Activated CD4-positive, alpha-beta memory T cell treated with anti-CD3 and anti-CD28 coated beads for 36 hours (primary cell): ENCODE data around the gene WNT8B. TPM values are rescaled to one million over a fixed set of nuclear protein-coding genes. Genes with fewer than 3 reads are reported as not detected.

Experiments
- CTCF ChIA-PET: fragments of 350-600 bp; sonication (Branson Sonifier 250); formaldehyde crosslinking; loops from one replicate; lab custom pipeline; 2021; ENCODE audit warnings: antibody characterized with exemption, inconsistent platforms; lab: Charles Lee
- POLR2A ChIA-PET: fragments of 350-600 bp; sonication (Branson Sonifier 250); formaldehyde crosslinking; loops from one replicate; lab custom pipeline; 2021; ENCODE audit warnings: antibody characterized with exemption; lab: Charles Lee
- DNase-seq: peaks from one replicate; pipeline ENCODE4 v3.0.0-alpha.2; 2020
- H3K27ac Mint-ChIP-seq: one replicate; pipeline ENCODE4 v1.8.0; 2021; ENCODE audit warnings: mixed read lengths
- H3K27me3 Mint-ChIP-seq: one replicate; pipeline ENCODE4 v1.8.0; 2021; ENCODE audit warnings: mixed read lengths
- H3K36me3 Mint-ChIP-seq: one replicate; pipeline ENCODE4 v1.8.0; 2021; ENCODE audit warnings: mixed read lengths
- H3K4me1 Mint-ChIP-seq: one replicate; pipeline ENCODE4 v1.8.0; 2021; ENCODE audit warnings: low read depth, mixed read lengths
- H3K4me3 Mint-ChIP-seq: one replicate; pipeline ENCODE4 v1.8.0; 2021; ENCODE audit warnings: mild to moderate bottlenecking, mixed read lengths
- H3K9me3 Mint-ChIP-seq: one replicate; pipeline ENCODE4 v1.8.0; 2021; ENCODE audit warnings: mixed read lengths
- intact Hi-C: fragments of 100-400 bp; cut with micrococcal nuclease; formaldehyde crosslinking; loops from one replicate; pipeline ENCODE4 v1.15.1; 2023
- total RNA-seq, 2 experiments: library from RNA; stranded (reverse); gene quantifications; one replicate each; pipeline ENCODE4 v1.2.3, GENCODE V29; 2021

Gene WNT8B
- total RNA-seq, 2 experiments from 2014 or later: 0.36 to 0.46 TPM

DNA sequence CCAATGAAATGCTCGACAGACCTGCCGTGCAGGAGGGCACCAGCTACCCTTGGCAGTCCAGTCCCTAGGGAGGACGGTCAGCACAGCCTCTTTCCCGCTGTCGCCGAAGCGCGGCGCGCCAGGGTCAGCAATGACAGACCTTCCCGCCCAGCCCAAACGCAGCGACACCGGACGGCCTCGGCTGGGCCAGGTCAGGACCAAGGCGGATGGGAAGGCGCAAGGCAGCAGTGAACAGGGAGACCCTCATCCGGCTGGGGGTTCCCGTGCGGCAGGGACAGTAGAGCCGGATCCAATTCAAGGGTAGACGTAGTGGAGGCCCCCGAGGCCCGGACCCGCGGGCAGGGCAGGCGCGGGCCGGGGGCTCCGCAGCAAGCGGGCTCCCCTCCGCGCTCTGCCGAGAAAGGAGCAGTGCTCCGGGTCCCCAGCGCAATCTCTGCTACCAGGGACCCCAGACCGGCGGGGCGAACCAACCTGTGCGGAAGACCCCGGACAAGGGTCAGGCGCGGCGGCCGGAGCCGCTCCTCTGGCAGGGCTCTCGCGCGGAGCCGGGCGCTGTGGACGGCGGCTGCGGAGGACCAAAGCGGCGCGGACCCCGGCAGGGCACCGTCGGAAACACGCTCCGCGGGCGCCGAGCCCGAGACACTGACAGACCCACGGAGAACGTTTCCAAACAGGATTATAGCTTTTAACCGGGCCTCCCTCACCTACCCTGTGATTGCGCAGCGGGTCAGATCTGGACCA is 56.7 kb downstream of the WNT8B start, which contains the start of gene SEC31B:
TSS of gene SEC31B (minus strand) at position 551 of the 741 bp plus-strand sequence. CDS start 2,909 bp downstream, outside the sequence.
- Mint-ChIP-seq H3K4me3 (no peak within 1 kb of the TSS), H3K4me1 (peaks cover 12% of the 10 kb centered on the region), H3K36me3 (peaks cover 27% of the 10 kb centered on the region), H3K9me3 (no peaks in the 10 kb centered on the region), H3K27me3 (no peaks in the 10 kb centered on the region), H3K27ac (peak within 1 kb of the TSS; percentile 61)
- POLR2A ChIA-PET: interaction anchor here (1.3 to 1.4 kb wide), 3 partner anchors 17 to 37 kb away, joined by 3 to 4 read pairs (median 3); partner anchors contain the start of gene HIF1AN
- intact Hi-C loops: no loop called here
- no peak for DNase-seq
- CTCF ChIA-PET: interaction anchor here (0.6 to 7.5 kb wide), 29 partner anchors 9 to 361 kb away, joined by 3 to 144 read pairs (median 5); partner anchors contain the start of genes HIF1AN, NDUFB8, PKD2L1 and SCD

DNA sequence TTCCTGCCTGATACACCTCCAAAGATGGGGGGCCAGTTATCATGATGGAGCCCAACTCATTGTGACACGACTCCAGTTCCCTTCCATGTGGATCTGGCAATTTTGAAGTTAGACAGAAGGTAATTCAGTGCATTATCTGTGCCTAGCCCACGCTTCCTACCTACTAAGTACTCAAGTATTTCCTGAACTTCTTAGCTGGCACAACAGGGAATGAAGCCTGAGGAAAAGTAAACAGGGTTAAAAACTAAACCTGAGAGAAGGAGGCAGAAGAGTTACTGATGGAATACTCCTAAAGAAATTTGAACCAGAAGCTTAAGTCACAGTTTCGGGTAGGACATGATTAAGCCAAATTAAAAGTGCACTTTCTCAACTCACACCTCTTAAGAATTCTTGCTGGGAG is 58.0 kb downstream of the WNT8B start:
- no peak for DNase-seq
- no peaks in the 10 kb centered on the region for H3K27me3 Mint-ChIP-seq
- H3K9me3 Mint-ChIP-seq: no peaks in the 10 kb centered on the region
- POLR2A ChIA-PET: interaction anchor here (0.6 to 0.7 kb wide), 4 partner anchors 9 to 234 kb away, joined by 3 to 4 read pairs (median 3); no protein-coding TSS in a partner anchor
- CTCF ChIA-PET: interaction anchor here (0.7 to 7.5 kb wide), 8 partner anchors 8 to 182 kb away, joined by 3 to 144 read pairs (median 4); partner anchors contain the start of gene HIF1AN
- H3K36me3 Mint-ChIP-seq: peaks cover 29% of the 10 kb centered on the region
- intact Hi-C loops: no loop called here
- H3K27ac Mint-ChIP-seq: peak overlapping the region; percentile 61
- H3K4me3 Mint-ChIP-seq: no peak overlapping the region
- H3K4me1 Mint-ChIP-seq: peaks cover 13% of the 10 kb centered on the region

DNA sequence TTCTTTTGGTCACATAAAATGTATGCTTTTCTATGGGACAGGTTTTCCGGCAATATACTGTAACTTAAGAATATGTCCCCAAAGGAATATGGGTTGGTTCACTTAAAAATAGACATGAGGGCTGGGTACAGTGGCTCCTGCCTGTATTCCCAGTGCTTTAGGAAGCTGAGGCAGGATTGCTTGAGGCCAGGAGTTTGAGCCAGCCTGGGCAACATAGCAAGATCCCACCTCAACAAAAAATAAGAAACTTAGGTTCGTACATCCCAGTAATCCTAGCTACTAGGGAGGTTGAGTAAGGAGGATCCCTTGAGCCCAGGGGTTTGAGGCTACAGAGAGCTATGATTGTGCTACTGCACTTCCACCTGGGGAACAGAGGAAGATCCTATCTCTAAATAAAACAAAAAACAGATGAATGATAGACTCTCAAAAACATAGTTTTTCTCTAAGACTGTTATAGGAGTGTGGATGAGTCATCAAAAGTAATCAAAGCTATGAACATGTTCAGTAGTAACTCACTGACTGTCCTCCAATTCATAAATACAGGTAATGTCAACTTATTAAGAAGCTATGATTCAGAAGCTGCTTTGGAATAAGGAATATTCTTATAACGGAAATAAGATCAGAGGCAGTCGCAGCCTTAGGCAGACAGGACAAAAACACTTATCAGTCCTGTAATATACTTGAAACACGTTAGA is 59.4 kb downstream of the WNT8B start:
- H3K9me3 Mint-ChIP-seq: no peaks in the 10 kb centered on the region
- no peak for DNase-seq
- peak overlapping the region; percentile 35 for H3K27ac Mint-ChIP-seq
- no peak overlapping the region for H3K4me3 Mint-ChIP-seq
- H3K27me3 Mint-ChIP-seq: no peaks in the 10 kb centered on the region
- peaks cover 23% of the 10 kb centered on the region for H3K4me1 Mint-ChIP-seq
- ChIA-PET POLR2A (interaction anchor here (0.8 to 1.0 kb wide), 2 partner anchors 40 to 176 kb away, joined by 3 to 6 read pairs; partner anchors contain the start of gene SCD), CTCF (interaction anchor here (1.1 to 7.5 kb wide), 6 partner anchors 11 to 183 kb away, joined by 4 to 144 read pairs (median 8); no protein-coding TSS in a partner anchor)
- peaks cover 31% of the 10 kb centered on the region for H3K36me3 Mint-ChIP-seq
- intact Hi-C loops: no loop called here

DNA sequence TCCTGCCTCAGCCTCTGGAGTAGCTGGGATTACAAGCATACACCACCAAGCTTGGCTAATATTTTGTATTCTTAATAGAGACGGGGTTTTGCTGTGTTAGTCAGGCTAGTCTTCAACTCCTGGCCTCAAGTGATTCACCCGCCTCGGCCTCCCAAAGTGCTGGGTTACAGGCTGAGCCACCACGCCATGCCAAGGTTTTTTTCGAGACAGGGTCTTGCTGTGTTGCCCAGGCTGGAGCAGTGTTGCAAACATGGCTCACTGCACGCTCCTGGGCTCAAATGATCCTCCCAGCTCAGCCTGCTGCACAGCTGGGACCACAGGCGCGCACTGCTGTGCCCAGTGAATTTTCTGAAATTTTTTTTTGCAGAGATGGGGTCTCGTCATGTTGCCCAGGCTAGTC is 60.1 kb downstream of the WNT8B start:
- DNase-seq: no peak
- peaks cover 26% of the 10 kb centered on the region for H3K4me1 Mint-ChIP-seq
- no peak overlapping the region for H3K27ac Mint-ChIP-seq
- no peak overlapping the region for H3K4me3 Mint-ChIP-seq
- ChIA-PET POLR2A (interaction anchor here (0.8 to 1.0 kb wide), 2 partner anchors 41 to 176 kb away, joined by 3 to 6 read pairs; partner anchors contain the start of gene SCD), CTCF (interaction anchor here (1.1 to 7.5 kb wide), 6 partner anchors 11 to 184 kb away, joined by 4 to 144 read pairs (median 8); no protein-coding TSS in a partner anchor)
- H3K9me3 Mint-ChIP-seq: no peaks in the 10 kb centered on the region
- no peaks in the 10 kb centered on the region for H3K27me3 Mint-ChIP-seq
- intact Hi-C loops: no loop called here
- peaks cover 34% of the 10 kb centered on the region for H3K36me3 Mint-ChIP-seq

DNA sequence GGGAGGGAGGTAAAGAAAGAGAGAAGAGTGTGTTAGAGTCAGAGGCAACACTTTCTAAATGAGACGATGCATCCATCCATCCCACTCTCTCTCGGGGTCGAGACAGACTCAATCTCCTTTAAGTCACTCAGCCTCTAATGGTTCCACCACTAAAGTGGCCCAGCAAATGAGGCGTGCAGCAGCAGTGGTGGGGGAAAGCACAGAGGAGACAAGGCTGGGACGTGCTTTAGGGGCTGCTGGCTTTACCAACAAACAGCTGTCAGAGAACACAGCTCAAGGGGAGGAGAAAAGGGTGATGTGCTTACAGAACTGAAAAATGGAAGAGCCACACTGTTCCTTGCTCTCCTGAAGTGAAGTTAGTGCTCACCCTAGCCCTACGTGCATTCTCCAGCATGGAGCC is 61.4 kb downstream of the WNT8B start:
- no peaks in the 10 kb centered on the region for H3K27me3 Mint-ChIP-seq
- no peak overlapping the region for H3K27ac Mint-ChIP-seq
- intact Hi-C loops: no loop called here
- ChIA-PET POLR2A (no interaction called here), CTCF (interaction anchor here (0.9 to 5.4 kb wide), 3 partner anchors 11 to 90 kb away, joined by 3 to 39 read pairs (median 3); partner anchors contain the start of gene HIF1AN)
- no peaks in the 10 kb centered on the region for H3K9me3 Mint-ChIP-seq
- H3K4me3 Mint-ChIP-seq: no peak overlapping the region
- peaks cover 23% of the 10 kb centered on the region for H3K4me1 Mint-ChIP-seq
- no peak for DNase-seq
- peaks cover 40% of the 10 kb centered on the region for H3K36me3 Mint-ChIP-seq

DNA sequence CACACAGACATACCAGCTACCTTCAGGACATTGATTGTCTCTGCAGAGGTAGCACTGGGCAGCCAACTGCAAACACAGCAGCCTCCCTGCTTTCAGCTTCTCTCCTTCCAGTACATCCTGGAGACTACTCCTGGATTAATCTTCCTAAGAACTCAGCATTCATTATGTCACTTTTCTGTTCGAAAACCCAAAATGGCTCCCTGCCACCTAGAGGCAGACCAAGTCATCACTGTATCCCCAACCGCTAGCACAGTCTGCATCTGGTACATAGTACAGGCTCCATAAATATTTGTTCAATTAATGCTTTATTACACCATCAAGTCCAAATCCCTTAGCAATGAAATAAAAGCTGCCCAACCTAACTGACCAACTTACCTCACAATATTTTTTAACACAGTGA is 61.8 kb downstream of the WNT8B start:
- peaks cover 40% of the 10 kb centered on the region for H3K36me3 Mint-ChIP-seq
- peaks cover 23% of the 10 kb centered on the region for H3K4me1 Mint-ChIP-seq
- DNase-seq: no peak
- ChIA-PET CTCF (interaction anchor here (0.9 to 5.4 kb wide), 4 partner anchors 11 to 91 kb away, joined by 3 to 39 read pairs (median 4); partner anchors contain the start of gene HIF1AN), POLR2A (interaction anchor here (4.6 kb wide), 1 partner anchor 15 kb away, joined by 26 read pairs; no protein-coding TSS in a partner anchor)
- H3K27ac Mint-ChIP-seq: peak overlapping the region; percentile 54
- no peak overlapping the region for H3K4me3 Mint-ChIP-seq
- H3K9me3 Mint-ChIP-seq: no peaks in the 10 kb centered on the region
- intact Hi-C loops: no loop called here
- no peaks in the 10 kb centered on the region for H3K27me3 Mint-ChIP-seq

DNA sequence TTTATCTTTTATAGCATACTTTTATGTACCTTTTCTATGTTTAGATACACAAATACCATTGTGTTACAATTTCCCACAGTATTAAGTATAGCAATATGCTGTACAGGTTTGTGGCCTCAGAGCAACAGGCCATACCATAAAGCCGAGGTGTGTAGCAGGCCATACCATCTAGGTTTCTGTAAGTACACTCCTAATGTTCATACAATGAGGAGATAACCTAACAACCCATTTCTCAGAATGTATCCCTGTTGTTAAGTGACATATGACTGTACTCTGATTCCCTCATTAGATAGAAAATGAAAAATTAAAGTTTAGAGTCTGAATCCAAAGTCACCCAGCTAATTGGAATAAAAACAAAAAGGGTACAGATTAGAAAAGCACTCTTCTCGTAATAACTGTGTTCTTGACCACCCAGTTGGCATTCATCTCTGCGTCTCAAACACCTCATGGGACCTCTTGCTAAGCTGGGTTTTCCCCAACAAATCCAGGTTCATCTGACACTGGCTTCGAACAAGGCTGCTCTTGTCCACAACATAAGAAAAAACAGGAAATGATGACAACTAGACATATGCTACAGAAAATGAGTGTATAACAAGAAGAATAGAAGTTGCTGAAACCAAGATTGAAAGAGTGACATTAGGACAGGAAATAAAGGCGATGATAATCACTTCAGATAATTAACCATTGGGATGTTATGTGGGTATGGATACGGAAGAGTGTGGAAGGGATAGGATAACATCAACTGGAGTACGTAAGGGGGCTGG is 65.5 kb downstream of the WNT8B start:
- peak overlapping the region; percentile 100 for H3K4me3 Mint-ChIP-seq
- ChIA-PET POLR2A (interaction anchor here (0.8 to 4.6 kb wide), 5 partner anchors 7 to 182 kb away, joined by 3 to 26 read pairs (median 5); partner anchors contain the start of gene HIF1AN), CTCF (interaction anchor here (1.9 to 5.4 kb wide), 3 partner anchors 10 to 46 kb away, joined by 10 to 47 read pairs (median 39); partner anchors contain the start of gene SEC31B)
- intact Hi-C loops: loop anchor here (1.0 to 2.0 kb wide), 3 partner anchors 17 to 384 kb away; partner anchors contain the start of gene SLF2
- H3K27ac Mint-ChIP-seq: peak overlapping the region; percentile 96
- H3K36me3 Mint-ChIP-seq: peaks cover 38% of the 10 kb centered on the region
- H3K27me3 Mint-ChIP-seq: no peaks in the 10 kb centered on the region
- no peaks in the 10 kb centered on the region for H3K9me3 Mint-ChIP-seq
- DNase-seq: peak; percentile 61
- peaks cover 34% of the 10 kb centered on the region for H3K4me1 Mint-ChIP-seq

DNA sequence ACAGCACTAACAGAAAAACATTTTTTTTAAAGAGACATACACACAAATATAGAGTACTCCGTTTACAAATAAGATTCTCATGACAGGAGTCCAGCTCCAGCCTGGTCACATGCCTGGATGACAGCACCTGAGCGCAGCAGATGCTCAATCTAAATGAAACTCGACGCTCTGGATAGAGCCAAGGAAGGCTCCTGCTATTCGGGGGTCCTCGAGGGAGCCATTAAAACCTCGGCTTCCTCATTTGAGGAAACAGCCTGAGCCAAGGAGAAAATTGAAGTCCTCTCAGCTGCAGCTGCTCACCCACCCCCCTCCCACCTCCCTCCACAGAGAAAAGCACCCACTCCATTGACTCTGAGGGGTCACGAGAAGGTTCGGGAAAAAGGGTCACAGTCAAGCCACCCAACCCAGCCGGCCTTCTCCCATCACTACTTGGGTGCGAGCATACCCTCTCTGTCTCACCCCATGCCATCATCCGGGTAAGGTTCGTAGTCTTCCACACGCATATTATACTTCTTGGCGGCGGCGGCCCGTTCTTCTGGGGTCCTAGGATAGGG is 66.2 kb downstream of the WNT8B start:
- Mint-ChIP-seq H3K27me3 (no peaks in the 10 kb centered on the region), H3K4me1 (peaks cover 34% of the 10 kb centered on the region), H3K4me3 (peak overlapping the region; percentile 100), H3K27ac (peak overlapping the region; percentile 96), H3K9me3 (no peaks in the 10 kb centered on the region), H3K36me3 (peaks cover 32% of the 10 kb centered on the region)
- peak; percentile 21 for DNase-seq
- ChIA-PET CTCF (interaction anchor here (1.9 to 5.4 kb wide), 3 partner anchors 10 to 47 kb away, joined by 10 to 47 read pairs (median 39); partner anchors contain the start of gene SEC31B), POLR2A (interaction anchor here (0.8 to 4.6 kb wide), 4 partner anchors 19 to 183 kb away, joined by 3 to 26 read pairs (median 4); no protein-coding TSS in a partner anchor)
- intact Hi-C loops: loop anchor here (1.0 to 2.0 kb wide), 3 partner anchors 18 to 384 kb away; partner anchors contain the start of gene SLF2

DNA sequence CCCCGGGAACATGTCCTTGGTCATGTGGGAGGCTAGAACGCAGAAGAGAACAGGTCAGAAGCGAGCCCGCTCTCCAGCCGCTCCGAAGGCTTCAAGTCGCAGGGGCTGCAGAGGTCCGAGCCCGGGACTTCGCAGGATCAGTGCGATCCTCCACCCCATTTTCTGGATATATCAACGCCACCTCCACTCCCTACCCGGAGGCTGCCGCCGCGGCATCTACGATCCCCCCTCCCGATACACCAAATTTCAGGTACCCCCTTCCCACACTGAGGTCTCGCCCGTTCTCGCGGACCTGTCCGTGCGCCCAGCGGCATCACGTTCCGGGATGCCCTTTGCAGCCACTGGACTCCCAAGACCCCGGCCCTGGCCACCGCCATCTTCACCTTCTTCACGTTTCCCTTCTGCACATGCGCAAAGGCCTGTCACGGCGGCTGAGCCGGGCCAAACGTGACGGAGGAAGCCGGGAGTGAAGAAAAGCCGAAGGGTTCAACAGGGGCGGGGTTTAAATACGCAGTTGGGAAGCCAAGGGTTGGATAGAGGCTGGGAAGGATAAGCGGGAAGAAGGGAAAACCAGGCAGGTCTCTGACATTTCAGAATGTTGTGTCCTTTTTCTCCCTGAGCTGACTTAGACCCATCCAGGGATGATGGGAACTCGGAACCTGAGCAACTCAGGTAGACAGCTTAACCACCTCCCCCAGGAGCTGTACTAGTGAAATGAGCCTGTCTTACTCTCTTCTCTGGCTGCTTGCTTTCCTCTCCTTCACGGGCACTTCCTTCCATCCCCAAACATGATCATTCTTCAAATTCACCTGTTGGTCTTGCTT is 66.9 kb downstream of the WNT8B start, which contains the start of gene NDUFB8:
TSS of gene NDUFB8 (minus strand) at position 397 of the 824 bp plus-strand sequence. CDS start at position 377, 20 bp downstream.
- Mint-ChIP-seq H3K4me1 (peaks cover 33% of the 10 kb centered on the region), H3K27me3 (no peaks in the 10 kb centered on the region), H3K9me3 (no peaks in the 10 kb centered on the region), H3K36me3 (peaks cover 28% of the 10 kb centered on the region), H3K4me3 (peak within 1 kb of the TSS; percentile 100), H3K27ac (peak within 1 kb of the TSS; percentile 96)
- CTCF ChIA-PET: interaction anchor here (0.6 to 5.4 kb wide), 3 partner anchors 11 to 20 kb away, joined by 3 to 47 read pairs (median 3); partner anchors contain the start of gene SEC31B
- DNase-seq: peak; percentile 92
- intact Hi-C loops: loop anchor here (2.0 kb wide), 1 partner anchor 383 kb away; the partner anchor contains the start of gene SLF2
- POLR2A ChIA-PET: interaction anchor here (0.7 to 4.6 kb wide), 7 partner anchors 18 to 345 kb away, joined by 3 to 26 read pairs (median 4); no protein-coding TSS in a partner anchor
